IPS DF 4.7 (cell line): ENCODE data around the gene CRLF2.
"Not testable (repeated sequence)": the region's sequence is repeated elsewhere in the genome, so short reads cannot be mapped to it uniquely, and the experiment has no call there.

Experiments used
- DNase-seq: peaks from one replicate; pipeline ENCODE4 v3.0.0-alpha.2; 2013; ENCODE audit warnings: low spot score; ENCODE audit errors: extremely low read depth

Gene CRLF2, protein sequence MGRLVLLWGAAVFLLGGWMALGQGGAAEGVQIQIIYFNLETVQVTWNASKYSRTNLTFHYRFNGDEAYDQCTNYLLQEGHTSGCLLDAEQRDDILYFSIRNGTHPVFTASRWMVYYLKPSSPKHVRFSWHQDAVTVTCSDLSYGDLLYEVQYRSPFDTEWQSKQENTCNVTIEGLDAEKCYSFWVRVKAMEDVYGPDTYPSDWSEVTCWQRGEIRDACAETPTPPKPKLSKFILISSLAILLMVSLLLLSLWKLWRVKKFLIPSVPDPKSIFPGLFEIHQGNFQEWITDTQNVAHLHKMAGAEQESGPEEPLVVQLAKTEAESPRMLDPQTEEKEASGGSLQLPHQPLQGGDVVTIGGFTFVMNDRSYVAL

DNA sequence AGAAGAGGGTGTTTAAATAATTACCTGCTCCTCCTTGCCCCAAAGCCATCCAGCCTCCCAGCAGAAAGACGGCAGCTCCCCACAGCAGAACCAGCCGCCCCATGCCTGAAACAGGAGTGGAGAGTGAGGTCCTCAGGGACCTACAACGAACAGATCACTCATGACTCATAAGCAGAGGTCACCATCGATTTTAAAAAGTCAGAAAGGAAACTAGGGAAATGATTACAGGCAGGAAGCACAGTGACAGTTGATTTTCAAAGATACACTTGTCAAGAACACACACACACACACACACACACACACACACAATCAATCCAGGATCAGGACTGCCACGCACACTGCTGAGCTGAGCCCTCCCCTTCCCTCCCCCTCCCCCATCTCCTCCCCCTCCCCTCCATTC is at the start of gene CRLF2:
TSS of gene CRLF2 (minus strand) at position 118 of the 400 bp plus-strand sequence. CDS start at position 103, 15 bp downstream.
- no peak for DNase-seq

DNA sequence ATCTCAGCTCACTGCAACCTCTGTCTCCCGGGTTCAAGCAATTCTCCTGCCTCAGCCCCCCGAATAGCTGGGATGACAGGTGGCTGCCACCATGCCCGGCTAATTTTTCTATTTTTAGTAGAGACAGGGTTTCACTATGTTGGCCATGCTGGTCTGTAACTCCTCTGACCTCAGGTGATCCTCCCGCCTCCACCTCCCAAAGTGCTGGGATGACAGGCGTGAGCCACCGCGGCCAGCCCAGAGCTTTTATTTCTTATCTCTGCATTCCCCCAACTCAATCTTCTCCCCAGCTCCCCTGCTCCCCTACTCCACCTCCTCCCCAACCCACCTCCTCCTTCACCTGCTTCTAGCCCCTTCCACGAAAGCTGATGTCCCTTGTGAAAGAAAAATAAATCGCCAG is 49.3 kb upstream of the CRLF2 start:
- not testable (repeated sequence) for DNase-seq

DNA sequence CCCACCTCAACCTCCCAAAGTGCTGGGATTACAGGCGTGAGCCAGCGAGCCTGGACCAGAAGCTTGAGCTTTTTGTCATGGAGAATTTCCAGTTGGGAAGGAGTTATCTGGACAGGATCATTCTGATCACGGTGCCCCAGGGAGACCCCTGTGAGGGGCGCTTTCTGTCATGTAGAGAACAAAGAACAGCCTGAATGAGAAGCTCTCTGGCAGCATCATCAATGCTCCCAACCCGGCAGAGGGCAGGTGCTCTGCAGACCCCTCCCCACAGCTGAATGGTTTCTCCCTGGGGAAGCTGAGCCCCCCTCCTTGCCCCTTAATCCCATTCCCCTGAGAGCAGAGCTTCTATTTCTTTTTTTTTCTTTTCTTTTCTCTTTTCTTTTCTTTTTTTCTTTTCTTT is 48.8 kb upstream of the CRLF2 start:
- DNase-seq: no peak

DNA sequence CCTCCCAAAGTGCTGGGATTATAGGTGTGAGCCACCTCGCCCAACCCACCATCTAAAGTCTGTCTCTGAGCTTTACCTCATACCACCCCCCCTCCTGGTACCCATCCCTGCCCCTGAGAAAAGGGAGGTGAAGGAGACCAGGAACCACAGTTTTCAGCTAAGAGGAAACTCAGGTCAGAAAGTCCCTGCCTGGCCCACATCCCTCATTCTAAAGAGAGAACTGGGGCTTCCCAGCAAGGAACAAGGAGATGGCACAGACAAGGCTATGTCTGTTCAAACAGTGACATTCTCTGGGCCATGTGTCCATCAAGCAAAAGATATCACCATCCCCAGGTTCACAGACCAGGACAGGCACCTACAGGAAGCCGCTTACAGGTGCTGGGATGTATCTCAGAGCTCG is 40.4 kb upstream of the CRLF2 start:
- no peak for DNase-seq

DNA sequence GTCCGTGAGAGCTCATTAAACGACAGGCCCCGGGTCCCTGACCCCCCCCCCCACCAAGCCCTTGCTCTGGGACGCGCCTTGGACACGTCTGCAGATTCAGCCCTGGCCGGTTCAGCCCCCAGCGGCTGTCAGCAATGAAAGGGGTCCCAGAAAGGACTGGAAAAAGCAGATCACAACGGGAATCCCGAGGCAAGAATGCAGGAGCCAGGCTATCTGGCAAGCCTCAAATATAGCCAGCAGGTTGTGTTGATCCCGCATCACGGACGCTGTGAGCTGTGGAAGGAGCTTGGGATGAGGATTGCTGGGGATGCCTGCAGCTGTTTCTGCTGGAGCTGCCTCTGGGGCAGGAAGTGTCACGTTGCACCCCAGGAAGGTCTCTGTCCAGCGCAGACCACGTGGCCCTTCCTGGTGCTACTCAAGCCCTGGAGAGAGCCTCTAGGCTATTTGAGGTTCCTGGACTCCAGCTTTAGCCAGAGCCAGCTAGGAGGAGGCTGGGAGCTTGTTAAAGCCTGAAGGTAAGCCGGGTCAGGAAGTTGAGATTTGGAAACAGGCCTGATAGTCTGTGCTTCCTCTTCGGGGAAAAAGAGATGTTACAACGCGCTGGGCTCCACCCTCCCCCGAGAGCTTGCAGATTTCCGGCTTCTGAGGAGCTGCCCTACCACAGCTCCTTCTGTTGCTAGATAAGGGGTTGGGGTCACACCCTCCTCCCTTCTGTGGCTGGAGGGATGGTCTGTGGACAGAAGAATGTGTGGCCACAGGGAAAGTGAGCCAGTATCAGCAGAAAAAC is 36.8 kb upstream of the CRLF2 start:
- DNase-seq: no peak

DNA sequence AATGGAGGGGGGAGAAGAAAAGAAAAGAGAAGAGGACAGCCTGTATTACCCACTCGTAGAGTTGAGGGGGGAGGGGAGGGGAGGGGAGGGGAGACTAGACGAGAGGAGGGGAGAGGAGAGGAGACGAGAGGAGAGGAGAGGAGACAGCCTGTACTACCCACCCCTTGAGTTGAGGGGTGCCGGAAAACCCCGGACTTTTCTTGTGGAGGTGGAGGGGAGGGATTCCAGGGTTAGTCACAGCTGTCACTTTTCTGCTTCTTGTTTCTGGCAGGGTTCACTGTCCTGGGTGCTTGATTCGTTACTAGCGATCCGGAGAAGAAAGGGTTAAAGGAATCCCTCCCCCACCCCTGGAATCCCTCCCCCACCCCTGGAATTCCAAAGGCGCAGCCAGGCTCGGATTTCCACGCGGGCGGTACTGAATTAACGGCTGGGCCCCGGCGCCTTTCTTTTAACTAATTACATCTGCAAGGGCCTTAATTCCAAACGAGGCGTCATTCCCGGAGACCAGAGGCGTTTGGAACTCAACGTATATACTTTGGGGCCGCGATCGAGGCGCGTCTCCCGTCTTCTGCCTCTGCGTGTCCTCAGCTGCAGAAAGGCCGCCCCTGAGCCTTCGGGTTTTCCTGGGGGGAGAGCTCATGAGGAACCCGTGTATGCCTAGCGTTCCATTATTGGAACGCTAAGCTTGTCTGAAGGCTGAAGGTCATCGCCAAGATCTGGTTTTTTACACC is 36.0 kb upstream of the CRLF2 start:
- no peak for DNase-seq

DNA sequence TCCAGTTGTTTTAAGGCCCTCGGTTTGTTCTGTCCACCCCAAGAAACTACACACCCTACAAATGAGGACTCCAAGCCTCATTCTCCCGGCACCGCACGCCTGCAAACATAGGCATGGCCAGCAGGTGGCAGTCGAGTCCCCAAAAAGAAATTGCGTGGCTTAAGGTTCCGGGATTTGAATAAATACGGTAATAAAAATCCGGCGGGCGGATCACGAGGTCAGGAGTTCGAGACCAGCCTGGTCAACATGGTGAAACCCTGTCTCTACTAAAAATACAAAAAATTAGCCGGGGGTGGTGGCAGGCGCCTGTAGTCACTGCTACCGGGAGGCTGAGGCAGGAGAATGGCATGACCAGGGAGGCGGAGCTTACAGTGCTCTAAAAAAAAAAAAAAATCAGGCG is 34.4 kb upstream of the CRLF2 start:
- DNase-seq: no peak

DNA sequence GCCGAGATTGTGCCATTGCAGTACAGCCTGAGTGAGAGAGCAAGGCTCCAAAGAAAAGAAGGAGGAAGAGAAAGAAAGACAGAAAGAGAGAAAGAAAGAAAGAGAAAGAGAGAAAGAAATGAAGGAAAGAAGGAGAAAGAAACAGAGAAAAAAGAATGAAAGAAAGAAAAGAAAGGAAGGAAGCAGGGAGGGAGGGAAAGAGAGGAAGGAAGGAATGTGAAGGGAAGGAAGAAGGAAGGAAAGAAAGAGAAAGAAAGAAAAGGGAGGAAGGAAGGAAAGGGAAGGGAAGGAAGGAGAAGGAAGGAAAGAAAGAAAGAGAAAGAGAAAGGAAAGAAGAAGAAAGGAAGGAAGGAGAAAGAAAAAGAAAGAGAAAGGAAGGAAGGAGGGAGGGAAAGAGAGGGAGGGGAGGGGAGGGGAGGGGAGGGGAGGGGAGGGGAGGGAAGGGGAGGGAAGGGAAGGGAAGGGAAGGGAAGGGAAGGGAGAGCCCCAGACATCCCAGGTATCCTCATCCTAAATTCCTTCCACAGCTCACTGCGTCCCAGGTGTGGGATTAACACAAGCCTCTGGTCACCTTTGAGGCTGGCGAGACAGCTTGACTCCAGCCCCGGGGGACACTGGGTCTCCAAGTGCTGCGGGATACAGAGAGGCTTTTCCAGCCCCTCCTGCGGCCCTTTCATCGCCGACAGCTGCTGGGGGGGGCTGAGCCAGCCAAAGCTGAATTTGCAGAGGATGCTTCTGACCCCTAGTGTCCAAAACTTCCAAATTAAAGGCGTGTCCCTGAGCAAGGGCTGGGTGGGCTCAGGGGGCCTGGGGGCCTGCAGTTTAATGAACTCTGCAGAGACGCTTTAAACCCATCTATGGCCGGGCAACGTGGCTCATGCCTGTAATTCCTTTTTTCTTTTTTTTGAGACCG is 32.0 kb upstream of the CRLF2 start:
- no peak for DNase-seq

DNA sequence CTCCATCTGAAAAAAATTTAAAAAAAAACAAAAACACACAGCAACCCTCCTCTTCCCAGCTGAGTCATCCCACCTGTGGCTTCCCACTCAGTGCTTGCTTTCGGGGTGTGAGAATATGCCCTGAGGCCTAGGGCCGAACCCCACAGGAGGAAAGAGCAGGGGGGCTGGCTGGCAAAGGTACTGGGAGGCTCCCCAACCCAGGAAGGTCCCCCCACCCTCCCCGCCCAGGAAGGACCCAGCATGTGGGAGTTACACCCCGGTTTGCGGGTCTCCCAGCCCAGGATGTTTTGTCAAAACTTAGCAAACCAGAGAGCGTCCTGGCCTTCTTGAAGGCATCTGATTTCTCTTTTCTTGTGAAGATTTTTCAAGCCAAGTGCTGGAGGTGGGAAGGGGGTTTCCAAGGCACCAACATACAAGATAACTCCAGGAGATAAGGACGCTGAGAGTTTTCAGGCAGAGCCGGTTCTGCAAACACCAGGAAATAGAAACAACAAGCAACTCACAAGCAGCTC is 30.5 kb upstream of the CRLF2 start:
- DNase-seq: no peak

DNA sequence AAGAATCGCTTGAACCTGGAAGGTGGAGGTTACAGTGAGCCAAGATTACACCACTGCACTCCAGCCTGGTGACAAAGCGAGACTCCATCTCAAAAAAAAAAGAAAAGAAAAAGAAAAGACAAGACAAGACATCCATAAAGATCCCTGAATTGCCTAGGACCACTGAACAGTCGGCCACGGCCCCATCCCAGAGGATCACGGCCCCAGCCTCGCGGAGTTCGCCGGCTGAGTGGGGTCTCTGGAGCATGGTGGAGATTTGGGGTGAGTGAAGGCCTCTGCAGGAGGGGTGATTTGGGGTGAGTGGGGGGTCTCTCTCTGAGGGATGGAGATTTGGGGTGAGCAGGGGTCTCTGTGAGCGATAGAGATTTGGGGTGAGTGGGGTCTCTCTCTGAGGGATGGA is 28.1 kb upstream of the CRLF2 start:
- DNase-seq: not testable (repeated sequence)

DNA sequence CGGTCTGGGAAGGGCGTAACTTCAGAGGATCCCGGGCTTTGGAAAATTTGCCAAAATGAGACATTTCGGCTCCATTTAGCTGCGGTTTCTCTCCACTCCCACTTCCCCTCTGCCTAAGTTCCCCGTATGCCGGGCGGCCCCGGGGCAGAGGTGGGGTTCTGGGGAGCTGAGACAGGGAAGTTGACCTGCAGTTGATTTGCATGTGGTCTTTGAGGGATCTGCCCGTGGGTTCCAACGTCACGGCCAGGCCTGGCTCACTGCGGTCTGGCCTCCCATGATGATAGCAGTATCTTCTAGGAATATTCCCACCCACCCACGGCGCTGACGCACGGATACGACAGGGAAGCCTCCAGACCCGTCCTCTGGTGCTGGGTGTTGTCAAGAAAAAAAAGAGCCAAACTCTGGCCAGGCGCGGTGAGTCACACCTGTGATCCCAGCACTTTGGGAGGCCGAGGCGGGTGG is 27.3 kb upstream of the CRLF2 start:
- DNase-seq: no peak

DNA sequence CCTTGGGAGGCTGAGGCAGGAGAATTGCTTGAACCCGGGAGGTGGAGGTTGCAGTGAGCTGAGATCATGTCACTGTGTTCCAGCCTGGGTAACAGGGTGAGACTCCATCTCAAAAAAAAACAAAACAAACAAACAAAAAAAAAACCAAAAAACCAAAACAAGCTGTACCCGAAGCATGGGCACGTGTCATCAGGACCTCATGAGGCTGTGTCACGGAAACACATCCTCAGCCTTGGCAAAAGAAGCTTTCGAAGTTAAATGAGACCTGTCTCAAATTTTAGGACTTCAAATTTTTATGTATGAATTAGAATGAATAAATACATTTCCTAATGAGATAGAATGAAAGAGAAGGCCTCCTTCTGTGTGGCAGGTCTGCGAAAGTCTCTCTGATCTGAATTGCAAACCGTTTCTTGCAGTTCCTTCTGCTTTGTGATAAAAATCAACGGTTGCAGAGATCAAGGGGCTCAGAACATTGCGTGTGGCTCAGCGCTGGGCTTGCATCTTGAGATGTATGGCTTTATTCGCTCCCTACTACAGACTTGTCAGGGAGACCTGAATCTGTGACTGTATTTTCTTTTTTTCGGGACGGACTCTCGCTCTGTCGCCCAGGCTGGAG is 19.5 kb upstream of the CRLF2 start:
- DNase-seq: no peak

DNA sequence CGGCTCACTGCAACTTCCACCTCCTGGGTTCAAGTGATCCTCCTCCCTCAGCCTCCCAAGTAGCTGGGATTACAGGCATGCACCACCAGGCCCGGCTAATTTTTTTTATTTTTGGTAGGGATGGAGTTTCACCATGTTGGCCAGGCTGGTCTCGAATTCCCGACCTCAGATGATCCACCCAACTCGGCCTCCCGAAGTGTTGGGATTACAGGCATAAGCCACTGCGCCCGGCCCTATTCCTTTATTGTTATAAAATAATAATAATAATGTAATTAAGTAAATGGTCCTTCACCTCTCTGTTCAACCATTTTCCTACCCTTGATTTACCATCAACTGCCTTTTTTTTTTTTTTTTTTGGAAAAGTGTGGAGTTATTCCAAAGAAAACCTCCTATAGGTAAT is 15.7 kb upstream of the CRLF2 start:
- not testable (repeated sequence) for DNase-seq

DNA sequence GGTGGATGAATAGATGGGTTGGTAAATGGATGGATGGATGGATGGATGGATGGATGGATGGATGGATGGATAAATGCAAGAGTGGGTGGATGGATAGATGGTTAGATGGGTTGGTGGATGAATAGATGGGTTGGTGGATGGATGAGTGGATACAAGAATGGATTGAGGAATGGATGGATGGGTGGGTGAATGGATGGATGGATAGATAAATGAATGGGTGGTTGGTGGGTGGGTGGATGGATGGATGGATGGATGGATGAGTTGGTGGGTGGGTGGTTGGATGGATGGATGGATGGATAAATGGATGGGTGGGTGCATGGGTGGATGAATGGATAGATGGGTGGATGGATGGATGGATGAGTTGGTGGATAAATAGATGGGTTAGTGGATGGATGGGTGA is 13.8 kb upstream of the CRLF2 start:
- no peak for DNase-seq

DNA sequence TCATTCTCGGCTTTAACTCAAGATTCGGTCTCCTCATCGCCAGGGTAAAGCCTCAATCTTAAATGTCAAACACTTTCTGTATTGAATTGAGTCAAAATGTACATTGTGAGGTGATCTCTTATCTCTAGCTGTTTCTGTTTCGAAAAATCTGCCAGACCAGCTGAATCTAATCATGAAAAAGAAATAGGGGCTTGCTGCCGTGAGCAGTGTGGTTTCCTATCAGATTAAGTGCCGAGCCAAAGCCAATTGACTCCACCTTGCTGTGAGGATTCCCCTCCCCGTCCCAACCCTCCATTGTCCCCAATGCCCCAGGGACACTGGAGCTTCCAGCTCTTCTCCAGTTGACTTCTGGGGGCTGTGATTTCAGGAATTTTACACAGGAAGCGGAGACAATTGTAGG is 12.5 kb upstream of the CRLF2 start:
- DNase-seq: no peak

DNA sequence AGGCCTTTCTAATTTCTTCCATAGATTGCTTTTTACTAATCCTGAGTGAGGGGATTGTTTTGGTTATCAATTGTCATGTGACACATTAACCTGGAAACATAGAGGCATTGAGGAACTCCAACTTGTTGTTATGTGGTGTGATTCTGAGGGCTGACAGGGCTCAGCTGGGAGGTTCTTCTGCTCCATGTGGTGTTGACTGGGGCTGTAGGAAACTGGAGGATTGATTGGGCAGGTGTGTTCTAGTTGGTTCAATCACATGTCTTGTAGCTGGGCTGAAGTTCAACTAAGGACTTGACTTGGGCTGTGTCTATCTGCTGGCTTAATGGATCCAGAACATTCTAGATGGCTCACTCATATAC is 10.8 kb upstream of the CRLF2 start:
- DNase-seq: no peak

DNA sequence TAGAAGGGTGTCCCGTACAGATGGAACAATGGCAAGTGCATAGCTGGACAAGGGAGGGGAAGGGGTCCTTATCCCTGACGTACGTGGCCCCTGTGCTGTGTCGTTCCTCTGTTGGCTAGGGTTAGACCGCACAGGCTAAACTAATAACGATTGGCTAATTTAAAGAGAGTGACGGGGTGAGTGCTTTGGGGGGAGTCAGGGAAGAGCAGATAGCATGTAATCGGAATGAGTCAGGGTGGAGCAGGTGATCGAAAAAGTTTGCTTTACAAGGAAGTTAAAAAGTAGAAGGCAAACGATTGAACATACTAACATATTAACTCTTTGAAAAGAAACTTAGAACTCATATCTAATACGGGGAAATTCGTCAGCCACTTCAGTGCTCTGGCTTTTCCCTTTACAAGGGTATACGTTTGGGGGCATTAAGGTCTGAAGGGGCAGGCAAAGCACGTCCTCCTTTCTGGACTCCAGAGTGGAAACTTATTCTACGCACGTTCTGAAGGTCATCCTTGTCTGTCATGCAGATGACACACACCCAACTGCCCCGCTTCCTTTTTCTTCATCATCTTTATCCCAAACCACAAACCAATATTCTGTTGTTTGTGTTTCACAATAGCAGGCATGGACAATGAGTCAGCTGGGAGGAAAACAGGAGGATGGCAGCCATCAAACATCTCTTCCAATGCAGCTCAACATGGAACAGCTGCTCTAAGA is 10.2 kb upstream of the CRLF2 start:
- DNase-seq: no peak

DNA sequence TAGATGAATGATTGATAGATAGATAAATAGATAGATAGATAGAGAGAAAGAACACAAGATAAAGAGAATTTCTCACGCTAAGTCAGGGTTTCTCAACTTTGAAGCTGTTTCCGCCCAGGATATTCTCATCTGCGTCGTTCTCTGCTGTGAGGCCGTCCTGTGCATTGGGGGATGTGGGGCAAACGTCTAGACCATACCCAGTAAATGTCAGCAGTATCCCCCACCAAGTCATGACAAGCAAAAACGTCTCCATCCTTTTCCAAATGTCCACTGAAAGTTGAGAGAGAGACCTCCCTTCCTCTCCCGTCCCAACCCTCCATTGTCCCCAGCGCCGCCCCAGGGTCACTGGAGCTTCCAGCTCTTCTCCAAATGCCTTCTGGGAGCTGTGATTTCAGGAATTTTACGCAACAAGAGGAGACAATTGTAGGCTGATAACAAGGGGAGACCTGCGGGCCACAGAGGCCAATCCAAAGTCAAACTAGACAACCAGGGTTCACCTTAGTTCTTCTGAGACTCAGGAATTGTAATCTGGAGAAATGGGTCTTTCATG is 8.9 kb upstream of the CRLF2 start:
- no peak for DNase-seq

DNA sequence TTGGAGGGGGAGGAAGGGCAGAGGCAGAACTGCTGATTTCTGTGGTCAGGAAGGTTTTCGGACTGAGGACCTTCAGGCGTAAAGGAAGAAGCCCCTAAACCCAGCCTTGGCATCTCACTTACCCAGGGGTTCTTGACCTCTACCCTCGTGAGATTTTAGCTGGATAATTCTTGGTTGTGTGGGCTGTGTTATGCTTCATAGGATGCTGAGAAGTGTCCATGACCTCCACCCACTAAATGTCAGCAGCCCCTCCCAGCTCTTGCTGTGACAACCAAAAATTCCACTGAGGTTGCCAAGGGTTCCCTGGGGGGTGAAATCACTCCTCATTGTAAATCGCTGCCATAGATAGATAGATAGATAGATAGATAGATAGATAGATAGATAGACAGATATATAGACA is 5.8 kb upstream of the CRLF2 start:
- DNase-seq: no peak
